HG03175 (cell line): ENCODE measurements around the gene ASCL3.
"Not testable (repeated sequence)": the region's sequence is repeated elsewhere in the genome, so short reads cannot be mapped to it uniquely, and the experiment has no call there.

Experiments used
- ATAC-seq: cut with Tn5 transposase; IDR thresholded peaks from one replicate; pipeline ENCODE4 v1.9.1; 2021; ENCODE audit warnings: mild to moderate bottlenecking, moderate library complexity; ENCODE audit not compliant: unreplicated experiment

The ASCL3 gene

DNA sequence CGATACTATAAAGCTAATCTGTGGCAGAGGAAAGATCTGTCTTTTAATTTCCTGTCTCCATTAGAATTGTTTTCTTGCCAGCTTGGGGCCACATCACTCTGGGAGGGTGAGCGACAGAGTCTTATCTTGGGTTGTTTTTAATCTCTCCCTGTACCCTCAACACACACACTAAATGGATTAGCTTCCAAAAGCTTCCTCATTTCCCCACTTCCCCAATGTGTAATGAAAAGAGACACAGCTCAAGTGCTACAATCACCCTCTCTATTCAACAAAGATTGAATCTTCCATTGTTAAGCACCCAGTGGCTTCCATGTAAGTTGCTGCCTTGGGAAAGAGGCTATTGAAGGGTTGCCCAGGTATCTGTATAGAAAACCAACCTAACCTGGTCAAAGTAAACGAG, 6.1 kb upstream of the ASCL3 start:
- ATAC-seq = no peak

DNA sequence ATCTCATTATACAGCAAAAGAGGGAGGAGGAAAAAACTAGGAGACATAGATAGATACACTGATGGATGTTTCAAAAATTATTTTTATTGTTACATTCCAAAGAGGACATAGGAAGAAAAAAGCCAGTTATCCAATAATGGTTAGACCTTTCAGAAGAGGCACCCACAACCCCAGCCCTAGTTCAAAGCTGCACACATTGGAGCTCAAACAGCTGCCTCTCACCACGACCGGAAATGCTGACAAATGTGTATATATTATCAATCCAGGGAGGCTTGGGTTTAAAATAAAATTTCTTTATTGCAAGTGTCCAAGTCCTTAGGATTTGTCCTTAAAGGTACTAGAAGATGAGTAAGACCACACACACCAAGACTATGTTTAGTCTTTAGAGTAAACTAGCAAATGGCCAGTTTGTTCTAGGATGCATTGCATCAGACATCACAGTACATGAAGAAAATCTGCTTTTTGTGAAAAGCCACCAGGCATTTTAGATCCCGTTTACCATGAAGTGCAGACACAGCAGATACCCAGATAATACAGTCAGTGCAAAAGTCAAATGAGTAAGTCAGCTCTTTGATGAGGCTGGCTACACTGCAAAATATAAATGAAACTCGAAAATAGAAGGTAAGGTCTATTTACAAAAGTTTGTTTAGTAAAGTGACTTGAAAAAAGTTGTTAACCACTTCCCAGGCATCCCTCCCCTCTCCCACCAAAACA, 4.6 kb upstream of the ASCL3 start:
- no peak for ATAC-seq

DNA sequence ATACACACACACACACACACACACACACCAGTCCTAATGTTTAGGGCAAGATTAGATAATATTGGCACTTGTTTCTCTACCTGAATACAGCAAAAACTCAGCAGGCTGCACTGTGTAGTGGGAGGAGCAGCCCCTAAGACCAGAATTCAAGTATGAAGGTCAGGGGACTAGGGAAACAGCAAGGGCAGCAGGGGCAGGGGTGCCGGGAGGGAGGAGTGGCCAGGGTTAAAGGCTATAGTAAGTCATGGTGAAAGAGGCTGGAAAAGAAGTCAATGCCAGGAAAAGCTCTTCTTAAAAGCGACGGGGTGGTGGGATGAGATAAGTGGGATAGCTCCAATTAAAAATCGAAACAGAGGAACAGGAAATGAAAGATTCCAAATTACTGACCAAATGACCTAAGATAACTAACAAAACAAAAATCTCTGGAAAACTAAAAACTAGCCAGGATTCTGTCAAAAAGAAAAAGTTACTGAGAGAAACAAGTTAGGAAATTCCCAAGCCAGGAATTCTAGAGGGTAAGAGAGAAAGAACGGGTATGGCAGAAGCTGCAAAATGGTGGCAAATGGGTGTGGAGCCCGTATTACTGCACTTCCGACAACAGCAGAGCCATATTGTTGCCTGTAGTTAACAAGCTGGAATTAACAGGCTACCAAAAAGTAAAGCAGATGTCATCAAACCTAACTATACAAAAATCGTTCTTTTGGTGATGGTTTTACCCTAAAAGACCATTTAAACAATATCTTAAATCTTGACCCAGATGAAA, 1.3 kb downstream of the ASCL3 start:
- ATAC-seq = no peak

DNA sequence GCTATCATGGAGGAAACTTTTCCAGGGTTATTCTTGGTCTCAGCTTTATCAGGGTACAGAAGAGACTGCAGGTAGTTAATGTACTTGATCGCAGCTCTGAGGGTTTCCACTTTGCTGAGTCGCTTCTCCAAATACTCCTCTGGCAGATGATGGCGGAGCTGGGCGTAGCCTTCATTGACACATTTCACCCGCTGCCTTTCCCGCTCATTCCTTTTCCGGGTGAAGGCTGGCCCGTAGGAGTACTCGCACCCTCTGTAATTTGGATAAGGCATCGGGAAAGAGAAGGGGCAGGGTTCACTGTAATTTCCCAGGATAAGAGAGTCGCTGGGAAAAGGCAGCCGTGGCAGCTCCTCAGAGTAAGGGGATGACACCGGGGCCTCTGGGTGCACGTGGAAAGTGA, 5.2 kb downstream of the ASCL3 start:
- no peak for ATAC-seq

DNA sequence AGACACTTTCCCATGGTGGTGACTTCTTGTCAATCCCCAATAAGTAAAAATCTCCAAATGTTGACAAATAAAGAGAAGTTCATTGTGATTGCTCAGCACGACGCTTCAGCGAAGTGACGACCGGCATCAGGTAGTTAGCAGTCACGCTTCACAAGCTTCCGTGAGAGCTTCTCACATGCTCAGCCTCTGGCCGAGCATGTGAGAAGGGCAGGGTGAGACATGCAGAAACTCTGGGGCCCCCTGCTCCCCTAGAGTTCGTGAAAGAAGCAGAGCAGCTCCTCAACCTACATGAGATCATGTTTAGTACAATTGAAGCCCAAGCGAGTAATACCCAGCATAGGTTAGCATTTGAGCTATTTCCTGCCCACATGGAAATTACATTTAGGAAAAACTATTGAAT, 5.7 kb downstream of the ASCL3 start:
- ATAC-seq = no peak

DNA sequence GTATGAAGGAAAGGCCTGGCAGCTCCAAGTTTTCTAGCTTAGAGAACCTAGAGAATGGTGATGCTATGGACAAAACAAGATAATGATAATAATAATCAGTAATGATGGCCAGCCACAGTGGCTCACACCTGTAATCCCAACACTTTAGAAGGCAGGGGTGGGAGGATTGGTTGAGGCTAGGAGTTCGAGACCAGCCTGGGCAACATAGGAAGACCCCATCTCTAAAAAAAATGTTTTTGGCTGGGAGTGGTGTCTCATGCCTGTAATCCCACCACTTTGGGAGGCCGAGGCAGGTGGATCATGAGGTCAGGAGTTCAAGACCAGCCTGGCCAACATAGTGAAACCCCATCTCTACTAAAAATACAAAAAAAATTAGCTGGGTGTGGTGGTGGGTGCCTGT, 7.0 kb downstream of the ASCL3 start:
- ATAC-seq = not testable (repeated sequence)

DNA sequence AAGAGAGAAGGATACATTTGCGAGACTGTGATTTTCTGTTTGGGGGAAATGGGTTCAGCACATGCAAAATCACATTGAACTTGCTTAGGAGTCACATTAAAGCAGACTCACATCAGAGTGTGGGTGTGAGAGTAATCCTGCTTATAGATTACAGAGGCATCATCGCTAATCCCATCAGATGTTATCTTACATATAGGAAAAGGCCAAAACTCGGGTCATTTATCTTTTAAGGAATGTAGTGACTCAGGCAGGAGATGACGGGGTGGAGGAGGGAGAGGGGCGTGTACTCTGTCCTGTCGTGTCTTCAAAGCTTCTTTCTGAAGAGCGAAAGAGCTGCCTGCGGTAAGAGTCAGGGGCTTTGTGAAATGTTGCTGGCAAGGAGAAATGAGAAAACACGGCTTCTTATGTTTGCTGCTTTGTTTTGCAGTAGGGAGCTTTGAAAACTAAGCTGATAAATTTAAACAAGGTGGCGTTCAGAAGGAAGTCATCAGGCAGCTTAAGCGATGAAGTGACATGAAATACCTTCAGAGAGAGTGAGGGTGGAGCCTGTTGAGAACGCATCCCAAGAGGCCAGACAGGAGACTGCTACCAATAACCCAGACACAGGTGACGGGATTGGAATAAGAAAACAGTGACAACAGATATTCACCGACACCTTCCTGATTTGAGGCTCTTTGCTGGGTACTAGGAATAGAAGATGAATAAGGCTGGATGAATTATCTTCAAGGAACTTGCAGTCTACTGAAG, 7.9 kb downstream of the ASCL3 start:
- no peak for ATAC-seq

DNA sequence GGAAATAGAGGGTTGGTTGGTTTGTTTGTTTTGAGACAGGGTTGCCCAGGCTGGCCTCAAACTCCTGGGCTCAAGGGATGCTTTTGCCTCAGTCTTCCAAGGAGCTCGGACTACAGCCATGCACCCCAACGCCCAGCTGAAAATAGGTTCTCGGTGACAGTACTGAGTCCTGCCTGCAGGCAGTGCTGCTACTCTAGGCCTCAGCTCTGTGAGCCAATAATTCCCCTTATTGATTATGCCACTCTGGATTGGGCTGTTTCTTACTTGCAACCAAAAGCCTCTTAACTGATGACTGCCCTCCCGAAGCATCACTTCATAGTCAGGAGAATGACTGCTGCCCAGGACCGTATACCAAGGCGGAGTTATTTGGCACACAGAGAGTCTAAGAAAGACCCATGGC, 8.9 kb downstream of the ASCL3 start:
- ATAC-seq = no peak

DNA sequence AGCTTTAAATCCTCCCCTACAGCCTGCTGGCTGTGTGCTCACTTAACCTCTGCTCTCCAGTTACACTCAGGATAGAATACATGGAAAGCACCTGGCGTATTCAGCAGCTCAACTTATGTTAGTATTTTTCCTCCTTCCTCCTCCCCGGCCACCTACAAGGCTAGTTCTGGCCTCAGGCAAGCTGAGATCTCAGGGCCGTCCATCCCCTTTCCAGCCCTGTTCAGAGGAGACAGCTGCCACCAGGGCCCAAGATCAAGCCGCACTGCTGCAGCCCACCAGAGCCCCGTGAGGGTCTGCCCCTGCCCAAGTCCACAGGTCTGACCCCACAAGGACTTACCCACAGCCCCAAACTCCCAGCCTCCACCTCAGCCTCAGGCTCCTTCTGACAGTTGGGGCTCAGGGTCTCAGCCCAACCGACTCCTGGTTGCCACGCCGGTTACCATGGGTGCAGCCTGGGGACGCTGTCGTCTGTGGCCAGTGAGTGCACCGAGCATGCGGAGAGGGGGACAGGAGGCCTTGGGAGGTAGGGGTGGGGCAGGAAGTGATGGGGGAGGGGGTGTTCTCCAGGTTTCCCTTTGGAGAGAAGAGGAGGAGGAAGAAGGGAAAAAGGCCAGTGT, 10.1 kb downstream of the ASCL3 start, which contains the start of gene C11orf16:
C11orf16 (minus strand) TSS at position 384 of the 617 bp plus-strand sequence. CDS start 639 bp downstream, outside the sequence.
- ATAC-seq = no peak

DNA sequence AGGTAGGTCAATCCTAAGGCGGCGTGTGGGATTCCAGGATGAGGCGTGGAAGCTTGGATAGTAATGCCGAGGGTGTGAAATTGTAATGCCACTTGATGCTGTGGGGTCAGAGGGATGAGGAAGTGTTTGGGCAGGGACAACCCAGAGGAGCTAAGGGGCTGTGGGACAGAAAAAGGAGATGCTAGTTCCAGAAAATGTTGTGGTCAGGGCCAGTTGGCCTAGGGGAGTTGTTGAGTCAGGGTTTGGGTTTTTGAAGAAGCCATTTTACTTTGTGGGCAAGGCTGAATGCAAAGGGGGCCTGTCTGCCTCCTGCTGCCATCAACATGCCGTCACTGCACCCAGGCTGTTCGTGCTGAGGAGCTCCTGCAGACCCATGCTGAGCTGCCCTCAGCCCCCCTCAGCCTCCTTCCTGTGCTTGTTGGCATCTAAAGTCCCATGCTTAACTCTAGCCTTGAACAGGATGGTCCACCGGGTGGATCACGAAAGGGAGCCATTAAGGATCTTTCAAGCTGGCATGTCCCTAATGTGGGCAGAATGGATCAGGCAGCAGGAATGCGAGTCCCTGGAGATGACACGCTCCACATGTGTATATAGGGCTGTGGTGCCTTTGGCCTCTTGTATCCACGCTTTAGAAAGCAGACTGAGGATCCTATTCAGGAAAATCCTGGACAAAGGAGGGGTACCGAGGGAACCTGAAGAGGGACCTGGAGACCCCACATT, 12.2 kb downstream of the ASCL3 start:
- no peak for ATAC-seq

DNA sequence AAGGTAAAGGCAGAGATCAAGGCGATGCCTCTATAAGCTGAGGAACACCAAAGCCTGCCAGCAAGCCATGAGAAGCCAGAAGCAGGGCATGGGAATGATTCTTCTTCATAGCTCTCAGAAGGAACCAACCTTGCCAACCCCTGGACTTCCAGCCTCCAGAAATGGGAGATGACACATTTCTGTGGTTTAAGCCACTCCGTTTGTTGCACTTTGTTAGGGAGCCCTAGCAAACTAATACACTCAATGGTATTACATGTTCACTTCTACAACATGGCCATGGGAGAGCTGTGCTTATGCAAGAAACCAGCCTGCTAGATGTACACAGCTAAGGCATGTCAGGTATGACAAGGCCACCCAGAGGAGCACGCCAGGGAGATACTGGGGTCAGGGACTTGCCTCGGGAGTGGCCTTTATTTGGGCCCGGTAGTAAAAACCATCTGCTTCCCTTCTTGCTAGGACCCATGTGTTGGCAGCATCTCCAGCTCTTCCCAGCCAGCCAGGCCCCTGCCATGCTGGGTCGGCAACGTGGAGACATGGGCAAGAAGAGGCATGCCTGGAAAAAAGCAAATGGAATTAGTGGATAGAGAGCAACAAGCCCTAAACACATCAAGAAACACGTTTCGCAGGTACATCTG, 13.7 kb downstream of the ASCL3 start:
- ATAC-seq = no peak

DNA sequence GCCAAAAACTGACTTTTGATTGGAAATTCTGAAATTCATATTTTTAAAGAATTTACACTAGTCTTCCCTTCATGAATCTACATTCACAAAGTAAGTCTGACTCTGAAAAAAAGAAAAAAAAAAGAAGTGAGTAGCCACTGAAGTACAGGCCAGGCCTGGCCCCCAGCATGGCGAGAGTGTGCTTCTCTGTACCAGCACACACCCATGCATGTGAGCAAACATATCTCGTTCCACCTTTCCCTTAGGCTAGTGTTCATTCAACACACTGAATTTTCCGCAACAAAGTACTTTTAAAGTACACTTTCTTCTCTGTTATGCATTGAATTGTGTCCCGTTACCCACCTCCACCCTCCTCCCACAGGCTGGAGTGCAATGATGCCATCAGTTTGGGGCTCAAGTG, 14.6 kb downstream of the ASCL3 start:
- no peak for ATAC-seq

DNA sequence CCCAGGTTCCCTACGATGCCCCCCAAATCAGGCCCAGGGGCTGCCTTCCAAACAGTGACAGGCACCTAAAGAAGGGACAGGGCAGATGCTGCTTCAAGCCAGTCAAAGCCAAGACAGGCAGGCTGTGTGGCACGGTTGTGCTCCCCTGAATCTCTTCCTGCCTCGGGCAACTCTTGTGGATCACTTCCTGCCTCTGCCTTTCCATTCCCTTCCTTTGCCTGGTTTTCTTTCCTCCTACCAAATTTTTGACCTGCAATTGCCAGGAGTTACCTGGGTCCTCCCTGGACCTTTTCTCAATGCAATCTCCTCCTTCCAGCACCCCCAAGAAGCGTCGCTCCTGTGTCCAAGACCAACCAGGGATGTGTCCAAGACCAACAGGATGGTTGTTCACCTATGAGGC, 15.6 kb downstream of the ASCL3 start:
- ATAC-seq = no peak

DNA sequence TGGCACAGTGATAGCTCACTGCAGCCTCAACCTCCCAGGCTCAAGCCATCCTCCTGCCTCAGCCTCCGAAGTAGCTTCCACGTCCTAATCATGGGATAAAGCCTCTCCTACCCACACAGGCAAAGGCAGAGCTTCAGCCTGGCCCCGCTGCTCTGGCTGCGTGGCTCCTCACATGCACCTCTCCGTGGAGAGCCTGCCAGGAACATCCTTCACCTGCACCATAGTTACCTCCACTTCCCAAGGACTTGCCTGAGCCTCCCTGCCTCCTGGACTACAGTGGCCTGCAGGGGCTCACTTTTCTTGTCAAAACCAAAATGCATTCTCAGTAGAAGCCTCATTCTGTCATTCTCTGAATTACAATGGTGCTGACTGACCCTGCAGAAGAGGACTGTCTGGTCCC, 16.6 kb downstream of the ASCL3 start:
- ATAC-seq = no peak

DNA sequence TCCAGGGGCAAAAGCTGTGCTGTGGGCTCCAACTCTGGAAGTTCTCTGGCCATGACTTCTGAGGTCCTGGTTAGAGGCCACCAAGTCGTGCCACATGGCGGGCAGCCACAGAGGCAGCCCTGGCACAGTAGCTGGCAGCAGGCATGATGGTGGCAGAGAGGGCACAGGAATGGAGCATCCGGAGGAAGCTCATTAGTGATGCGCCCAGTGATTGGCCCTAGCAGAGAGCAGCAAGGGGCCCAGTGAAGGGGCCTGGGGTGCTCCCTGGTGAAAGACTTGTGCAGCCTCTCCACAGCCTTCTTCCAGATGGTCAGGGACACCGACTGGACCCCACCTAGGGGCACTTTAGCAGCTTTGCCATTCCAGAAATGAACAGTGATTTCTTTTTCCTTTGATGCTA, 17.1 kb downstream of the ASCL3 start:
- no peak for ATAC-seq

DNA sequence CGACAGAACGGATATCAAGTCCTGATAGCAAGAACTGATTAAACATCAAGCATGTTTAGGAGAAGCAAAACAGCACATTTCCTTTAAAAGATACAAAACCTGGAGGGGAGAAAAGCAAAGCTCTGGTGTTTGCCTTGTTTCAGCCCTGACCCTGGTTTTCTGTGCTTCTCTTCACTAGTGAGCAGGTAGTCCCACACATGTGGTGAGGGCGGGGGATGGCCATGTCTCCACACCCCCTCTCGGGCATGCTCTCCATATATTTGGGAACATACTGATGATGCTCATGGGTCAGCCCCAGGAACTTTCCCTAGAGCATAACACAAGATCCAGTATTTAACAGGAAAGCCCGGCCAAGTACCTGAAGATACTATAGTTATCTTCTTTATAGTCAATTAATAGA, 20.1 kb downstream of the ASCL3 start:
- no peak for ATAC-seq

DNA sequence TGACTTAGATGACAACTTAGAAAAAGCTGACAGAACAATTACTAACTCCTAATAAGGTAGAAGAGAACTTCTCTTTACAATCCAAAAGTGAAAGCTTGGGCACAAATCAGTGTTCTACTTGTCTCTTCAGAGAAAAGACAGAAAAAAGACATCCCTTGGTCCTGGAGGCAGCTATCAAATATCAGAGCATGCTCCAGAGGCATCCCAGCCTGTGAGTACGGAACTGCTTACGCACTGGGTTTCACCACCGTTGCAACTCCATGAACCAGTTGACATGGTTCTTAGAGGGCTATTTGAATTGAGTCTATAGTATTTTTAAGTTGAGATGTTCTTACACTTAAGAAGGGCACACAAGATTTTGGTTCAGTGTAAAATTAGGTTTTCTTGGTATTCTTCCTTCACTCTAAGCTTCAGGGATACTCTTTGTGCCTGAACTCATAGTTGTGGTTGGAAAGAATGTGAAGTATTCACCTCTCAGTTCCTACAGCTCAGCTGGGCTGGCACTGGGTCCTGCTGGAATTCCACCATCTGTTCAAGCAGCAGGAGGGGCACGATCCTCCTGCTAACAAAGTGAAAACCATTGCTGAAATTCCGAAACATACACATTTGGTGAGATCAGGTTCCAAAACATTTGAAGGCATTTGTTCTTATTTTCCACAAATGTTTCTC, 25.5 kb downstream of the ASCL3 start:
- ATAC-seq = no peak

DNA sequence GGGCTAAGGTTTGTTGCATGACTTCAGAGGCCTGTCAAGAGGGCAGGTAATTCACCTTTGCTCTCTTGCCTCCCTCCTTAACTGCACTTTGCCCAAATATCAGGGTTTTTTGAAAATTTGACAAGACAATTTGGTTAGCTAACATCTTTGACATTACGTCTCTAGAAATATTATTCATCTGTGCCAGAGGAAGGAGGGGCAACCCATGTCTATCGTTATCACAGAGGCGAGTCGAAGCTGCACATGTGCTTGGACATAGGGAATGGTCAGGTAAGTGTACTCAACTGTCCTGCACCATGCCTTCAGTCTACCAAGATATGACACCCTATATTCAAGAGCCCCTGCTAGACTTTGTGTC, 28.2 kb downstream of the ASCL3 start:
- no peak for ATAC-seq

DNA sequence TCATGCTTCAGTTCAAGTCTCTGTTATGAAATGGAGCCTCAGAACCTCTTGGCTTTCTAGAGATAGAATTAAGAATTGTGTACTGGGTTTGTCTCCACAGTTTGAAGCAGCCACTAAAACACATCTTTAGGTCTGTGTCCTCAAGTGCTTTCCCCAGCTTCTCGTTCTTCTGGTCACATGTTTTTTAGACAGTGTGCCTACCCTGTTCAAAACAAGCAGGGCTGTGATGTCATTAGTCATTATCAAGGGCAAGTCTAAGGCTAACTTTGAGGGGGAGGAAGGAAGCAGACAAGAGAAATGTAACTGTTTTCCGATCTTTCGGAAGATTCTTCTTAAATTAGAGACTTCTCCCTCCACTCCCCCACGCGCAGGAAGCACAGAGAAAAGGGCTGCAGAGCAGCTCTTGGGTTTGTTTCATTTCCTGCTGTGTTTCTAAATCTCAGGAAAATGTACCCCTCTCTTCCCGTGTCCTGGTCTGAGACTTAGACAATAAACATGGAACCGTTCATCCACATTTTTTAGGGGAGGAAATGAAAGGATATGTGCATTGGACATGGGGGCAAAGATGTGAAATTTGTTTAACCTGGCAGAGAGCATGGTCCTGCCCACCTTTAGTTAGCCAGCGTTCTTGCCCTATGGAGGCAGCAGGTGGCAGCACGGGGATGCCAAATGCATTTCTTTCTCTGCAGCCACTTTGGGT, 28.7 kb downstream of the ASCL3 start:
- no peak for ATAC-seq
